ENCODE data around the gene ZNF22.
A peak's percentile ranks its signal among the peaks of the same experiment; 100 is the strongest.

The ZNF22 gene

GRCh38 chr10:45000752-45001380 is at the start of gene ZNF22:
ZNF22 (plus strand) TSS chr10:45000923; CDS start chr10:45003369, 2,446 bp downstream.
- peaks cover 13% of the 10 kb centered on the region for H3K4me1 ChIP-seq
- peak; percentile 33 to 74 for DNase-seq (ENCODE audit: low spot score in 2 of 2)
- H3K4me3 ChIP-seq = peak within 1 kb of the TSS; percentile 38
- in situ Hi-C loops (cut with MboI; ENCODE audit: low sequenced_read_pairs) = loop anchor here (25.0 kb wide), 1 partner anchor 461 kb away; no protein-coding TSS in a partner anchor
- peaks cover 17% of the 10 kb centered on the region for H3K36me3 ChIP-seq (replicated peaks)
- H3K9me3 ChIP-seq = peaks cover 4% of the 10 kb centered on the region; the same call in 1 of the 2 replicates
- H3K27me3 ChIP-seq (ENCODE audit: low read depth) = no peaks in the 10 kb centered on the region

DNA sequence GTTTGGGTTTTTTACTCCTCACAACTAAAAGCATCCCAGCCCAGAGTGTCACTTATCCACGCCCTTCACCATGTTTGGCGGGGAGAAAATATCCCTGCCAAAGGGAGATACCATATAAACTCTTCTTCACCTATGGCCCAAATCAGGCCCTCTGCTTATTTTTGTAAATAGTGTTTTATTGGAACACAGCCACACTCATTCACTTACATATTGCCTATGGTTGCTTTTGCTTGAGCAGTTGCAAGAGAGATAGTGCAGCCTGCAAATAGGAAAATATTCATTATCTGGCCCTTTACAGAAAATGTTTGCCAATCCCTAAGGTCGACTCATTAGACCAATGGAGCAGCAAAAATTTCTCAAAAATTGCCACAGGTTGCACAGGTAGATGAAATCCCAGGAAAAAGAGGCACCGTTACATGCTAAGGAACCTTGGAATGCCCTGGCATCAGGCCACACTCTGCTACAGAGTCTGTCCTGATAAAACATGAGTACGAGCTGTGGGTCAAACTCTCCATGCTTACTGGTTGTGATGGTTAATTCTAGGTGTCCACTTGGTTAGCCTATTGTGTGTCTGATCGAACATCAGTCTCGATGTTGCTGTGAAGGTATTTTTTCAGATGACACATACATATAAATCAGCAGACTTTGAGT is 49.0 kb upstream of the ZNF22 start:
- in situ Hi-C loops (cut with MboI; ENCODE audit: low sequenced_read_pairs) = no loop called here
- Histone ChIP-seq H3K4me1 (no peaks in the 10 kb centered on the region), H3K36me3 (replicated peaks) (no peaks in the 10 kb centered on the region), H3K27me3 (ENCODE audit: low read depth) (no peaks in the 10 kb centered on the region), H3K4me3 (no peak overlapping the region), H3K9me3 (no peaks in the 10 kb centered on the region)
- no peak for DNase-seq (ENCODE audit: low spot score in 2 of 2)

GRCh38 chr10:44952779-44953231 is 47.9 kb upstream of the ZNF22 start:
- no peak overlapping the region for H3K4me3 ChIP-seq
- DNase-seq (ENCODE audit: low spot score in 2 of 2) = no peak
- in situ Hi-C loops (cut with MboI; ENCODE audit: low sequenced_read_pairs) = no loop called here
- no peaks in the 10 kb centered on the region for H3K9me3 ChIP-seq
- H3K4me1 ChIP-seq = no peaks in the 10 kb centered on the region
- H3K27me3 ChIP-seq (ENCODE audit: low read depth) = no peaks in the 10 kb centered on the region
- H3K36me3 ChIP-seq (replicated peaks) = no peaks in the 10 kb centered on the region

- H3K4me1 ChIP-seq = peaks cover 6% of the 10 kb centered on the region; the same call in 1 of the 2 replicates
- DNase-seq (ENCODE audit: low spot score in 2 of 2) = no peak
- no peaks in the 10 kb centered on the region for H3K27me3 ChIP-seq (ENCODE audit: low read depth)
- H3K36me3 ChIP-seq (replicated peaks) = no peaks in the 10 kb centered on the region
- H3K4me3 ChIP-seq = no peak overlapping the region
- in situ Hi-C loops (cut with MboI; ENCODE audit: low sequenced_read_pairs) = no loop called here
- H3K9me3 ChIP-seq = no peaks in the 10 kb centered on the region
These were observed 46.7 kb upstream of the ZNF22 start for GRCh38 chr10:44954042-44954441.

DNA sequence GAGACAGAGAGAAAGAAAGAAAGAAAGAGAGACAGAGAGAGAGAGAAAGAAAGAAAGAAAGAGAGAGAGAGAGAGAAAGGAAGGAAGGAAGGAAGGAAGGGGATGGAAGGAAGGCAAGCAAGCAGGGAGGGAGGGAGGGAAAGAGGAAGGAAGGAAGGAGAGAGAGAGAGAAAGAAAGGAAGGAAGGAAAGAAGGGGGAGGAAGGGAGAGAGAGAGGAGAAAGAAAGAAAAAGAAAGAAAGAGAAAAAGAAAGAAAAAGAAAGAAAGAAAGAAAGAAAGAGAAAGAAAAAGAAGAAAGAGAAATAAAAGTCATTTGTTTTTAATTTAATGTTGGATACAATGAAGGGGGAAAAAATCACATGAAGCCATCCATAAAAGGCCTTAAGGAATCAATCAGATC is 45.8 kb upstream of the ZNF22 start:
- no peaks in the 10 kb centered on the region for H3K36me3 ChIP-seq (replicated peaks)
- in situ Hi-C loops (cut with MboI; ENCODE audit: low sequenced_read_pairs) = no loop called here

GRCh38 chr10:44955413-44956070 is 45.2 kb upstream of the ZNF22 start:
- no peak overlapping the region for H3K4me3 ChIP-seq
- no peaks in the 10 kb centered on the region for H3K9me3 ChIP-seq
- no peaks in the 10 kb centered on the region for H3K36me3 ChIP-seq (replicated peaks)
- in situ Hi-C loops (cut with MboI; ENCODE audit: low sequenced_read_pairs) = no loop called here
- H3K27me3 ChIP-seq (ENCODE audit: low read depth) = no peaks in the 10 kb centered on the region
- no peak for DNase-seq (ENCODE audit: low spot score in 2 of 2)
- H3K4me1 ChIP-seq = peaks cover 14% of the 10 kb centered on the region

More for the DNA sequence above, 45.8 kb upstream of the ZNF22 start:
- Histone ChIP-seq H3K4me1 (peaks cover 8% of the 10 kb centered on the region), H3K4me3 (no peak overlapping the region), H3K9me3 (no peaks in the 10 kb centered on the region), H3K27me3 (ENCODE audit: low read depth) (no peaks in the 10 kb centered on the region)
- no peak for DNase-seq (ENCODE audit: low spot score in 2 of 2)

DNA sequence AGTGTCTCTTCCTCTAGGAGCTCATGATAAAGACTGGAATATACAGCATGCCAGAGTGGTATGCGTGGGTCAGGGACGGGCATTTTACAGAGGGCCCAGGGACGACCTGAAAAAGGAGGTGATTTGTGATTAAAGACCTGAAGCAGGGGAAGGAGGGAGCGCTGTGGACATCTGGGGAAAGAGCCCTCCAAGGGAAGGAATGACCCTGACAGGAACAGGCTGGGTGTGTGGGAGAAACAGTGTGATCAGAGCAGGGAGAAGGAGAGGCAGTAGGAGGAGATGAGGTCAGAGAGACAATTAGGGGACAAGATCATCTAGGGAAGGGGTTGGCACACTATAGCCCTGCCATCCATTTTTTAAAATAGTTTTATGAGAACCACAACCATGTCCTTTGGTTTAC is 44.5 kb upstream of the ZNF22 start:
- DNase-seq (ENCODE audit: low spot score in 2 of 2) = no peak
- Histone ChIP-seq H3K4me1 (peaks cover 15% of the 10 kb centered on the region), H3K4me3 (no peak overlapping the region), H3K9me3 (no peaks in the 10 kb centered on the region), H3K36me3 (replicated peaks) (no peaks in the 10 kb centered on the region), H3K27me3 (ENCODE audit: low read depth) (no peaks in the 10 kb centered on the region)
- in situ Hi-C loops (cut with MboI; ENCODE audit: low sequenced_read_pairs) = no loop called here

DNA sequence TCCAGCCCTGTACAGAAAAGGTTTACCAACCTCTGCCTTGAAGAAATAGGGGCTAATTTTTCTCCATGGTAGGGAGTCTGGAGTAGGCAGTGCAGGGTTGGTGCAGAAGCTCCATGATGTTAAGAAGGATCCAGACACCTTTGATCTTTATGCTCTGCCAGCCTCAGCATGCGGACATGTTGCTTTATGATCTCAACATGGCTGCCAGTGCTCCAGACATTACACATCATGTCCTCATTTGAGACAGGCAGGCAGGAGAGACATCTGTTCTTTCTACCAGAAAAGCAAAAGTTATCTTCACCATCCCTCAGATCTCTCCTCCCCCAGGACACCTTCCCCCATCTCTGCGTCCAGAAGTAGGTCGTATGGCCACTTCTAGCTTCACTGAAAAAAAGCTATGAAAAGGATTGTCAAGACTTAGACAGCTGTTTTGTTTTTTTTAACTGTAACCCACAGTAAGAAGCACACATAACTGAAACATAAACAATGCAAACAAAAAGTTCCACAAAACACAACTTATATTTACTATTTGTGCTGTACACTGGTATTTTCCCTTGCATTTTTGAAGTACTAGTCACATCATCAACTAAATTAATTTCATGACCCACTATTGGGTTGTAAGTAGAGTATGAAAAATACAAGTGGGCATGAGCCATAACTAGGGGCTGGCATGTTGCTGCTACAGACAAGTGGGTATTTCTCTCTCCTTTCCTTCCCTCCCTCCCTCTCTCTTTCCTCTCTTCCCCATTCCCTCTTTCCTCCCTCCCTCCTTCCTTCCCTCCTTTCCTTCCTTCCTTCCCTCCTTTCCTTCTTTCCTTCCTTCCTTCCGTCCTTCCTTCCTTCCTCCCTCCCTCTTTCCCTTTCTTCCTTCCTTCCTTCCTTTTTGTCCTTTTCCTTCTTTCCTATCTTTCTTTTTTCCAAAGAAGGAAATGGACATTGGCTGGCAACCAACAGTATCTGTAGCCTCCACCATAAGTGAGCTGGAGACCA is 43.7 kb upstream of the ZNF22 start:
- Histone ChIP-seq H3K9me3 (no peaks in the 10 kb centered on the region), H3K4me1 (peaks cover 15% of the 10 kb centered on the region), H3K4me3 (no peak overlapping the region), H3K36me3 (replicated peaks) (no peaks in the 10 kb centered on the region), H3K27me3 (ENCODE audit: low read depth) (no peaks in the 10 kb centered on the region)
- in situ Hi-C loops (cut with MboI; ENCODE audit: low sequenced_read_pairs) = no loop called here
- no peak for DNase-seq (ENCODE audit: low spot score in 2 of 2)

DNA sequence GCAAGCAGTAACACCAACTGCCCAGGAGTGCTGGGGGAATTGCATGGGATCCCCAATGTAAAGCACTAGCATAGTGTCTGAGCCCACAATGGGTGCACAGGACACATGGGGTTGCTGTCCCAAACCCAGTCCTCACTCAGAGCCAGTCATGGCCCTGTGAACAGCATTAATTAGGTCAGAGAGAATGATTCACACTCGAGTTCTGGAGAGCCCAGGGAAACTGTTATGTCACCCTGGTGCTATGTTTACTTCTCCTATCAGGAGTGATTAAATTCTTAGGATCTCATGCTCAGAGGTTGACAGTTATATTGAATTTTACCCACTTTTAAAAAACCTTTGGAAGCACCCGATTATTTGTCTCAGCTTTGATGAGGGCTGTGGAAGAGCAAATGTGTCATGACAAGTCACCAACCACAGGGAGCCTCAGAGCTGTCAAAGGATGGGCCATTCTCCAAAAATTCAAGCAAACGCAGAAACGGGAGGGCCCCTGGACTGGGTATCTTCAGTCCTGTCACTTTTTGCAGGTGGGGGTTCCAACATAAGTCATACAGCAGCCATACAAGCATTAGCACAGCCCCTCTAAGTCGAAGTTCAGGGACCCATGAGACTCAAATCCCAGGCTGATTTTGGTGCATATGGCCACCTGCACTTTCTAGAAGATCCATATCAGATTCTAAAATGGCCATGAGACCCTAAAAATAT is 42.4 kb upstream of the ZNF22 start:
- DNase-seq (ENCODE audit: low spot score in 2 of 2) = no peak
- H3K36me3 ChIP-seq (replicated peaks) = no peaks in the 10 kb centered on the region
- peaks cover 17% of the 10 kb centered on the region for H3K4me1 ChIP-seq
- in situ Hi-C loops (cut with MboI; ENCODE audit: low sequenced_read_pairs) = no loop called here
- H3K9me3 ChIP-seq = no peaks in the 10 kb centered on the region
- peak overlapping the region; percentile 89 for H3K4me3 ChIP-seq
- H3K27me3 ChIP-seq (ENCODE audit: low read depth) = no peaks in the 10 kb centered on the region

GRCh38 chr10:44958898-44959246 is 41.9 kb upstream of the ZNF22 start:
- H3K27me3 ChIP-seq (ENCODE audit: low read depth) = no peaks in the 10 kb centered on the region
- peak overlapping the region; percentile 89 for H3K4me3 ChIP-seq
- H3K9me3 ChIP-seq = no peaks in the 10 kb centered on the region
- no peak for DNase-seq (ENCODE audit: low spot score in 2 of 2)
- in situ Hi-C loops (cut with MboI; ENCODE audit: low sequenced_read_pairs) = no loop called here
- peaks cover 22% of the 10 kb centered on the region for H3K4me1 ChIP-seq
- no peaks in the 10 kb centered on the region for H3K36me3 ChIP-seq (replicated peaks)

GRCh38 chr10:44959247-44960087 is 41.3 kb upstream of the ZNF22 start, which contains the start of gene RASSF4:
RASSF4 (plus strand) TSS chr10:44959802; CDS start chr10:44970203, 10,401 bp downstream.
- in situ Hi-C loops (cut with MboI; ENCODE audit: low sequenced_read_pairs) = no loop called here
- no peaks in the 10 kb centered on the region for H3K27me3 ChIP-seq (ENCODE audit: low read depth)
- no peaks in the 10 kb centered on the region for H3K36me3 ChIP-seq (replicated peaks)
- H3K9me3 ChIP-seq = no peaks in the 10 kb centered on the region
- peaks cover 28% of the 10 kb centered on the region for H3K4me1 ChIP-seq
- peak within 1 kb of the TSS; percentile 89 for H3K4me3 ChIP-seq
- DNase-seq (ENCODE audit: low spot score in 2 of 2) = peak; percentile 81 to 95

DNA sequence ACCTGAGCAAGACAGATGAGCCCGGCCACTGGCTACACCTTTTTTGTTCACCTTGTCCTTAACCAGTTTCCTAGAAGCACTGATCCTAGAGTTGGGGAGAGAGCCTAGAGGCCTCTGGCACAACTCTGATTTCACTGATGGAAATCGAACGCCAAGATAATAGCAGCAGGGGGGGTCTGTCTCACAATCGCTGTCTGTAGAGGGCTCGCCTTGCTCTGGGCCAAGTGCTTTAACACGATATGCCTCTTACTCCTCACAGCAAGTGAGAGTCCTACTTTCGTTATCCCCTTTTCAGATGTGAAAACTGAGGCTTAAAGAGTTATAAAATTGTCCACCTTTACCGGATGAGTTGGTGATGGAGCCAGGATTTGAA is 40.6 kb upstream of the ZNF22 start:
- no peaks in the 10 kb centered on the region for H3K9me3 ChIP-seq
- H3K27me3 ChIP-seq (ENCODE audit: low read depth) = no peaks in the 10 kb centered on the region
- H3K4me3 ChIP-seq = peak overlapping the region; percentile 89
- DNase-seq (ENCODE audit: low spot score in 2 of 2) = no peak
- in situ Hi-C loops (cut with MboI; ENCODE audit: low sequenced_read_pairs) = no loop called here
- peaks cover 34% of the 10 kb centered on the region for H3K4me1 ChIP-seq
- no peaks in the 10 kb centered on the region for H3K36me3 ChIP-seq (replicated peaks)
